Neutrophil (primary cell): ENCODE results near the gene PPP6R2.

Experiments
- H3K27ac ChIP-seq: fragments of 200-600 bp; sonication (generic); 2 replicates; pipeline ENCODE4 v1.5.1; 2016; ENCODE audit warnings: mild to moderate bottlenecking, moderate library complexity
- H3K27me3 ChIP-seq: fragments of 200-600 bp; sonication (generic); 2 replicates; pipeline ENCODE4 v1.6.0; 2016; ENCODE audit warnings: mild to moderate bottlenecking
- H3K36me3 ChIP-seq: fragments of 200-600 bp; sonication (generic); 2 replicates; pipeline ENCODE4 v1.5.1; 2017
- H3K4me1 ChIP-seq, 2 experiments: fragments of 200-600 bp in 1 of 2; sonication (generic) in 1 of 2; 1 replicate in 1 of 2; 2 replicates in 1 of 2; pipeline versions ENCODE4 v1.5.1 to v1.6.1; 2013 to 2016; ENCODE audit warnings: low read depth in 1 of 2, low read length in 1 of 2, mild to moderate bottlenecking in 1 of 2, moderate library complexity in 1 of 2; ENCODE audit not compliant: control insufficient read depth in 1 of 2, insufficient read depth in 1 of 2
- H3K4me3 ChIP-seq, 2 experiments: fragments of 200-600 bp in 1 of 2; sonication (generic) in 1 of 2; 1 replicate in 1 of 2; 2 replicates in 1 of 2; pipeline ENCODE4 v1.5.1; 2013 to 2016; ENCODE audit warnings: low read depth in 1 of 2, low read length in 1 of 2, mild to moderate bottlenecking in 1 of 2, moderate library complexity in 1 of 2
- H3K9me3 ChIP-seq: fragments of 200-600 bp; sonication (generic); 2 replicates; pipeline ENCODE4 v1.5.1; 2016
- TF ChIP-seq, protein P1 (sequence below): fragments of 200-600 bp; sonication (generic); IDR thresholded peaks from 2 replicates; pipeline ENCODE4 v1.5.1; 2016; ENCODE audit warnings: antibody characterized with exemption

Gene PPP6R2

DNA sequence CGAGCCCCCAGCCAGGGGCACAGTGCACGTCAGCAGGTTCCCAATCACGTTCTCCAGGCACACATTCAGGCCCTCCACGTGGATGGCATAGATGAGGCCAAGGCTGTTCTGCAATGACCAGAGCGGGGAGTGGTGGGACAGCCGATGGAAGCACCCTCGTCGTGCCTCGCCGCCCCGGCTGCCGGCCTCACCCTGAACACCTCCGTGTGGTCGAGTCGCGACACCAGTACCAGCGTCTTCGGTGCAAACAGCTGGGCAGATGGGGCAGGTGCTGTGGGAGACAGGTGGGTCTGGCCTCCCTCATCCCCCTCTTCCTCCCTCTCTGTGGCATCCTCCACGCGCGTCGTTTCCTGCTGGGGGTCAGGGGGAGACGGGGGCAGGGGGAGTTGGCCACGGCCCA, 124.2 kb downstream of the PPP6R2 start:
- Histone ChIP-seq H3K4me3 (no peak overlapping the region), H3K4me1 (peaks cover 11 to 24% of the 10 kb centered on the region in 2 experiments), H3K9me3 (no peaks in the 10 kb centered on the region), H3K36me3 (peaks cover 61% of the 10 kb centered on the region), H3K27ac (no peak overlapping the region), H3K27me3 (no peaks in the 10 kb centered on the region)
- TF ChIP-seq, protein P1, sequence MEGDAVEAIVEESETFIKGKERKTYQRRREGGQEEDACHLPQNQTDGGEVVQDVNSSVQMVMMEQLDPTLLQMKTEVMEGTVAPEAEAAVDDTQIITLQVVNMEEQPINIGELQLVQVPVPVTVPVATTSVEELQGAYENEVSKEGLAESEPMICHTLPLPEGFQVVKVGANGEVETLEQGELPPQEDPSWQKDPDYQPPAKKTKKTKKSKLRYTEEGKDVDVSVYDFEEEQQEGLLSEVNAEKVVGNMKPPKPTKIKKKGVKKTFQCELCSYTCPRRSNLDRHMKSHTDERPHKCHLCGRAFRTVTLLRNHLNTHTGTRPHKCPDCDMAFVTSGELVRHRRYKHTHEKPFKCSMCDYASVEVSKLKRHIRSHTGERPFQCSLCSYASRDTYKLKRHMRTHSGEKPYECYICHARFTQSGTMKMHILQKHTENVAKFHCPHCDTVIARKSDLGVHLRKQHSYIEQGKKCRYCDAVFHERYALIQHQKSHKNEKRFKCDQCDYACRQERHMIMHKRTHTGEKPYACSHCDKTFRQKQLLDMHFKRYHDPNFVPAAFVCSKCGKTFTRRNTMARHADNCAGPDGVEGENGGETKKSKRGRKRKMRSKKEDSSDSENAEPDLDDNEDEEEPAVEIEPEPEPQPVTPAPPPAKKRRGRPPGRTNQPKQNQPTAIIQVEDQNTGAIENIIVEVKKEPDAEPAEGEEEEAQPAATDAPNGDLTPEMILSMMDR, result no peak

DNA sequence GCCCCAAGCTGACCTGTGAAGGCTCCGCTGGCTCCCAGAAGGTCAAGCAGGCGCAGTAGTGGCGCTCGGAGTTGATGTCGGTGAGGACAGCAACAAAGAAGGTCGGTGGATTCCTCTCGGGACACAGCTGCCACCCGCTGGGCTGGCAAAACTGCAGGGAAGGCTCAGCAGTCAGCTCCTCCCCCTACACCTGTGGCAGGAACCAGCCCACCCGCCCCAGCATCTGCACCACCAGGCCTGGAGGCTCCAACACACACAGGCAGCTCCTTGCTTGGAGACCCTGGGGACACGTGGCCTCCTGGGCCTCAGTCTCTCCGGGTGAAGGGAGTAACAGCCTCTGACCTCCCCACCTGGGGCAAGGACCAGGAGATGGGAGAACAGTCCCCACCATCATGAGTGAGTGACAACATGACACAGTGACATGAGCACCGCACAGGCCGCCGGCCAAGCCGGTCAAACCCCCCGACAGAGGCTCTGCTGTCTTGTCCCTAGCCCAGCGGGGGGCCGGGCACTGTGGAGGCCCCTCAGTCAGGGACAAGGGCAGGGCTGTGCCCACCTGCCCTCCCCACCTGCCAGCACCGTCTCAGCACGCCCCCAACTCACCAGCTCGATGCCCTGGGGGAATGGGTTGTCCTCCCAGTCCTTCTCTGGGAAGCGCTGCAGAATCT, 124.8 kb downstream of the PPP6R2 start:
- Histone ChIP-seq H3K4me1 (peaks cover 14 to 27% of the 10 kb centered on the region in 2 experiments), H3K27me3 (no peaks in the 10 kb centered on the region), H3K27ac (no peak overlapping the region), H3K4me3 (no peak overlapping the region), H3K36me3 (peaks cover 58% of the 10 kb centered on the region), H3K9me3 (no peaks in the 10 kb centered on the region)
- TF ChIP-seq, protein P1, result no peak

DNA sequence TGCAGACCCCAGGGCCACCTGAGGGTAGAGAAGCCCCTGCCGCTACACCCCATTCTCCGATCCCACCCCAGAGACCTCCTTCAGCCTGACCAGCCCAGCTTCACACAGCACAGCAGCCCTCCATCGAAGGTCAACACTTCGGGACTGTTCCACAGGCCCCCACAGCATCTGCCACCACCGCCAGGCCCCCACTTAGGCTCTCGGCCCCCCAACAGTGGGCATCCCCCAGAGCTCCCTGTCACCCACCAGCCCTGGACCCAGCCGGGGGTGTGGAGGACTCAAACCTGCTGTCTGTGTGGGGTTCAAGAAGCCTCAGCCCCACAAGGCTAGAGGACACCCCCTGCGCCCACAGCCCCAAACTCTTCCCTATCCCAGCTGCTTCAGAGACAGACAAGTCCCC, 125.5 kb downstream of the PPP6R2 start:
- H3K36me3 ChIP-seq, result peaks cover 51% of the 10 kb centered on the region
- no peak overlapping the region for H3K4me3 ChIP-seq
- peaks cover 21 to 34% of the 10 kb centered on the region in 2 experiments for H3K4me1 ChIP-seq
- H3K9me3 ChIP-seq, result no peaks in the 10 kb centered on the region
- no peak overlapping the region for H3K27ac ChIP-seq
- H3K27me3 ChIP-seq, result no peaks in the 10 kb centered on the region
- TF ChIP-seq, protein P1, result no peak

DNA sequence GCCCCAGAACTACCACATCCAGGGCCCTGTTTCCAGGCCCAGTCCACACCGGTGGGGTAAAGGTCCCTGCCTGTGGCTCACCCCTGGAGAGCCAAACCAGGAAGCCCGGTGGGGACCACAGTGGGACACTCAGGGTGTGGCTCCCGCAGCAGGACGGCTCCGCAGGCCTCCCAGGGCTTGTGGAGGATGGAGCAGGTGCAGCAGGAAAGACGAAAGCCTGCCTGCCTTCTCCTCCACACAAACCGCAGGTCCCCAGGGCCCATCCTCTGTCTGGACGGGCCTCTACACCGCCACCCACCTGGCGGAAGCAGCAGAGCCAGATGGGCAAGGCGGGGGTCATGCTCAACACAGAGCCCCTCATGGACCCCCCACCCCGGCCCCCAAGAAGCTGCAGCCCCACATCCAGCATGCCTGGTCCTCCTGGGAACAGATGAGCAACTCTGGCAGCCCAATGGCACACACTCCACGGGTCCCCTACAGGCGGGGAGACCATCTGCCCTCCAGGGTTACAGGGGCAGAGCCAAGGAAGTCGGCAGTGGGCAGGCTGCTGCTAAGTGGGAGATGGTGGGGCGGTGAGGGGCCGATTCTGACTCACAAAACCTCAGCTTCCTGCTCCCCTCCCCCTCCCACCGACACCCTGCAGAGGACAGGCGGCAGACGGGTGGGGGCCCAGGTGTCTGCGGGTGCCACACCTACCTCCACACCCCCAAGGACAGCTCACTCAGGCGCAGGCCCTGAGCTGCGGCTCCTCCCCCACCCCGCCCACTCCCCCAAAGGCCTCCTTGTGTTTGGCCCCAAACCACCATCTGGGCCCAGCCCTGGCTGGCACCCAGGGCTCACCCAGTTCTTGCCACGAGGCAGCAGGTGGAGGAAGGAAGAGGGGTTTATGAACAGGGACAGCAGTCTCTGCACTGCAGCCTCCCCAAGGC, 126.5 kb downstream of the PPP6R2 start:
- no peak overlapping the region for H3K27ac ChIP-seq
- no peaks in the 10 kb centered on the region for H3K27me3 ChIP-seq
- H3K36me3 ChIP-seq, result peaks cover 41% of the 10 kb centered on the region
- TF ChIP-seq, protein P1, result no peak
- no peak overlapping the region for H3K4me3 ChIP-seq
- peaks cover 28 to 42% of the 10 kb centered on the region in 2 experiments for H3K4me1 ChIP-seq
- H3K9me3 ChIP-seq, result no peaks in the 10 kb centered on the region

DNA sequence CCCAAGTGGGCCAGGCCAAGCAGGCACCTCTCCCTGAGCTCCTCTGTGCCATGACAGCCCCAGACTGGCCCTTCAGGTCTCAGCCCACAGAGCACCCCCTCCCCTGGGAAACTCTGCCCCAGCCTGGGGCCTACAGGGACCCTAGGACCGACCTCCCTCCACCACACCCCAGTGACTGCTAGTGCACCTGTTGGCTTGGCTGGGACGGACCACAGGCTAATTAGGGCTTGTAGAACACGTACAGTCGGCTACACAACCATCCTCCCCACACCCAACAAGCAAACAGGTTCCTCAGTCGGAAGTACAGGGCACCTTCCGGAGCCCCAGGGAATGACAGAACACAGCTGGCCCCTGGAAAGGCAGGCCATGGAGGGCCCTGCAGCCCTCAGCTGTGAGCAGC, 127.4 kb downstream of the PPP6R2 start:
- no peaks in the 10 kb centered on the region for H3K27me3 ChIP-seq
- no peak overlapping the region for H3K27ac ChIP-seq
- peaks cover 33 to 47% of the 10 kb centered on the region in 2 experiments for H3K4me1 ChIP-seq
- TF ChIP-seq, protein P1, result no peak
- no peaks in the 10 kb centered on the region for H3K9me3 ChIP-seq
- peaks cover 32% of the 10 kb centered on the region for H3K36me3 ChIP-seq
- no peak overlapping the region for H3K4me3 ChIP-seq
